Measurements from ENCODE around the gene TMEM183A. TPM values are rescaled to one million over a fixed set of nuclear protein-coding genes. Genes with fewer than 3 reads are reported as not detected.
"Not testable (repeated sequence)": the region's sequence is repeated elsewhere in the genome, so short reads cannot be mapped to it uniquely, and the experiment has no call there.

Gene TMEM183A
- total and polyA plus RNA-seq, 7 donors: 17.1 to 33.9 (median 20.9) TPM

GRCh38 chr1:203011582-203011981 lies 4.4 kb downstream of the TMEM183A start:
- Histone ChIP-seq H3K4me1 (peaks cover 14% of the 10 kb centered on the region), H3K27me3 (ENCODE audit: insufficient read depth in 3 of 3, low read length in 2 of 3) (no peaks in the 10 kb centered on the region), H3K9me3 (no peaks in the 10 kb centered on the region), H3K27ac (no peak overlapping the region), H3K36me3 (ENCODE audit: insufficient read depth in 1 of 2, low read depth in 1 of 2) (peaks cover 3 to 78% of the 10 kb centered on the region in 2 donors), H3K4me3 (no peak overlapping the region)
- 97 to 99% (median 98%) methylated on average over 5 of the region's 5 CpGs for WGBS, 3 donors
- TF ChIP-seq CTCF (IDR thresholded peaks at IDR 0.05): no peak
- no peak for DNase-seq
- intact Hi-C loops (cut with DNase I): no loop called here
- ATAC-seq: no peak

GRCh38 chr1:203017061-203017460 lies 9.9 kb downstream of the TMEM183A start:
- Histone ChIP-seq H3K36me3 (ENCODE audit: insufficient read depth in 1 of 2, low read depth in 1 of 2) (peaks cover 21 to 99% of the 10 kb centered on the region in 2 donors), H3K9me3 (no peaks in the 10 kb centered on the region), H3K27me3 (ENCODE audit: insufficient read depth in 3 of 3, low read length in 2 of 3) (no peaks in the 10 kb centered on the region), H3K4me3 (no peak overlapping the region), H3K4me1 (no peaks in the 10 kb centered on the region), H3K27ac (no peak overlapping the region)
- DNase-seq (no peak), ATAC-seq (no peak)
- 62 to 74% (median 72%) methylated on average over 4 of the region's 4 CpGs for WGBS, 3 donors
- intact Hi-C loops (cut with DNase I): no loop called here
- no peak for TF ChIP-seq CTCF (IDR thresholded peaks at IDR 0.05)

- H3K36me3 ChIP-seq (ENCODE audit: insufficient read depth in 1 of 2, low read depth in 1 of 2): peaks cover 21 to 100% of the 10 kb centered on the region in 2 donors
- whole genome bisulfite sequencing, 3 donors: 38 to 47% (median 42%) methylated on average over 6 of the region's 6 CpGs
- DNase-seq (no peak), ATAC-seq (no peak)
- H3K4me3 ChIP-seq: no peak overlapping the region
- H3K27me3 ChIP-seq (ENCODE audit: insufficient read depth in 3 of 3, low read length in 2 of 3): no peaks in the 10 kb centered on the region
- intact Hi-C loops (cut with DNase I): no loop called here
- no peaks in the 10 kb centered on the region for H3K9me3 ChIP-seq
- H3K27ac ChIP-seq: no peak overlapping the region
- TF ChIP-seq CTCF (IDR thresholded peaks at IDR 0.05): no peak
- H3K4me1 ChIP-seq: no peaks in the 10 kb centered on the region
Measured at GRCh38 chr1:203017692-203018091, 10.5 kb downstream of the TMEM183A start.

- H3K4me3 ChIP-seq; H3K27ac ChIP-seq; H3K4me1 ChIP-seq; DNase-seq; H3K27me3 ChIP-seq (ENCODE audit: insufficient read depth in 3 of 3, low read length in 2 of 3); intact Hi-C loops (cut with DNase I); H3K9me3 ChIP-seq: not testable (repeated sequence)
- peaks cover 15 to 67% of the 10 kb centered on the region in 2 donors for H3K36me3 ChIP-seq (ENCODE audit: insufficient read depth in 1 of 2, low read depth in 1 of 2)
- 89 to 92% (median 92%) methylated on average over 3 to 4 of the region's 10 CpGs for WGBS, 3 donors
- ATAC-seq: peak in 3 of 4 donors; percentile 24 to 42 (median 37)
Measured at GRCh38 chr1:203022855-203023254, 15.7 kb downstream of the TMEM183A start.

GRCh38 chr1:203025686-203026030 lies 18.5 kb downstream of the TMEM183A start:
- H3K4me1 ChIP-seq: peaks cover 30% of the 10 kb centered on the region
- peak overlapping the region; percentile 88 for H3K4me3 ChIP-seq
- H3K27me3 ChIP-seq (ENCODE audit: insufficient read depth in 3 of 3, low read length in 2 of 3): no peaks in the 10 kb centered on the region
- ATAC-seq: no peak
- no peaks in the 10 kb centered on the region for H3K9me3 ChIP-seq
- no peak for TF ChIP-seq CTCF (IDR thresholded peaks at IDR 0.05)
- intact Hi-C loops (cut with DNase I): no loop called here
- H3K27ac ChIP-seq: peak overlapping the region; percentile 90
- DNase-seq: no peak
- H3K36me3 ChIP-seq (ENCODE audit: insufficient read depth in 1 of 2, low read depth in 1 of 2): peaks cover 6 to 42% of the 10 kb centered on the region in 2 donors

All from psoas muscle (tissue), 8 donors.